ENCODE results near the gene SOX5. TPM values are rescaled to one million over a fixed set of nuclear protein-coding genes. Genes with fewer than 3 reads are reported as not detected.

Gene SOX5
- polyA plus RNA-seq, 1 of the 3 experiments (the other 2 are of a cell fraction): 0.21 TPM

GRCh38 chr12:23502259-23502658 lies 447.2 kb downstream of the SOX5 start:
- TF ChIP-seq RCOR1 (IDR thresholded peaks at IDR 0.05; ENCODE audit: low read length) (no peak), TAF1 (IDR thresholded peaks at IDR 0.05; ENCODE audit: borderline replicate concordance, low read depth, low read length) (no peak), USF2 (IDR thresholded peaks at IDR 0.05; ENCODE audit: borderline replicate concordance, low read depth, low read length) (no peak), TEAD4 (IDR thresholded peaks at IDR 0.05; ENCODE audit: borderline replicate concordance, insufficient read depth) (no peak), IRF3 (IDR thresholded peaks at IDR 0.05; ENCODE audit: low read depth, low read length) (no peak), GABPA (IDR thresholded peaks at IDR 0.05; ENCODE audit: low read depth) (no peak), CTCF (IDR thresholded peaks at IDR 0.05) (no peak), FOXJ3 (CRISPR knock-in tag; IDR thresholded peaks at IDR 0.05) (no peak), TCF12 (IDR thresholded peaks at IDR 0.05) (no peak), EZH2phosphoT487 (IDR thresholded peaks at IDR 0.05; ENCODE audit: borderline replicate concordance, low read depth) (no peak), FOSL2 (IDR thresholded peaks at IDR 0.05; ENCODE audit: borderline replicate concordance, low read depth) (no peak), MAX (IDR thresholded peaks at IDR 0.05; ENCODE audit: low read depth) (no peak), CHD2 (IDR thresholded peaks at IDR 0.05; ENCODE audit: low read length, partially characterized antibody) (no peak), POLR2AphosphoS5 (IDR thresholded peaks at IDR 0.05; ENCODE audit: low read depth, low read length) (no peak), NFIC (IDR thresholded peaks at IDR 0.05; ENCODE audit: borderline replicate concordance) (no peak), ZBTB33 (IDR thresholded peaks at IDR 0.05; ENCODE audit: borderline replicate concordance, low read depth) (no peak), JUND (IDR thresholded peaks at IDR 0.05) (no peak)
- H3K27ac ChIP-seq (ENCODE audit: low read depth in 2 of 2, low read length in 1 of 2): no peak overlapping the region
- WGBS (ENCODE audit: low lambda C conversion rate): 38% methylated on average over 3 of the region's 3 CpGs
- no peaks in the 10 kb centered on the region for H3K36me3 ChIP-seq (replicated peaks in 1 of 2; ENCODE audit: control insufficient read depth in 1 of 2, insufficient read depth in 2 of 2, low read length in 1 of 2)
- H3K4me1 ChIP-seq (ENCODE audit: control insufficient read depth in 1 of 2, insufficient read depth in 2 of 2, low read depth in 1 of 2, low read length in 1 of 2): no peaks in the 10 kb centered on the region
- DNase-seq: no peak
- no peaks in the 10 kb centered on the region for H4K20me1 ChIP-seq (ENCODE audit: insufficient read depth)
- no peaks in the 10 kb centered on the region for H3K9me3 ChIP-seq
- H3K27me3 ChIP-seq (ENCODE audit: insufficient read depth): no peaks in the 10 kb centered on the region
- no peak overlapping the region for H2AFZ ChIP-seq (ENCODE audit: low read depth)
- H3F3A ChIP-seq (replicated peaks; ENCODE audit: insufficient read depth): no peaks in the 10 kb centered on the region
- no peaks in the 10 kb centered on the region for H3K79me2 ChIP-seq (ENCODE audit: insufficient read depth)
- H3K4me3 ChIP-seq (ENCODE audit: low read depth in 2 of 2, low read length in 1 of 2): no peak overlapping the region
- ChIA-PET POLR2A (no interaction called here), CTCF (no interaction called here)
- no peaks in the 10 kb centered on the region for H3K9me2 ChIP-seq
- H3K9ac ChIP-seq: no peak overlapping the region
- H3K4me2 ChIP-seq: no peak overlapping the region

Measured in SK-N-SH (cell line).